H9 (cell line): ENCODE data around the gene TTC21B. TPM values are rescaled to one million over a fixed set of nuclear protein-coding genes. Genes with fewer than 3 reads are reported as not detected.

Source experiments
- DNase-seq: peaks from one replicate; pipeline ENCODE4 v3.0.0-alpha.2; 2017
- H2AFZ ChIP-seq: one replicate; pipeline ENCODE4 v1.6.1; 2013; ENCODE audit warnings: mild to moderate bottlenecking, low read length, control low read depth, moderate library complexity
- H2AK5ac ChIP-seq: 2 replicates; pipeline ENCODE4 v1.6.1; 2013; ENCODE audit warnings: low read length, control low read depth, mixed read lengths; ENCODE audit not compliant: insufficient read length
- H2BK120ac ChIP-seq: one replicate; pipeline ENCODE4 v1.6.1; 2013; ENCODE audit warnings: low read depth, mild to moderate bottlenecking, low read length, control low read depth, inconsistent platforms; ENCODE audit not compliant: poor library complexity, severe bottlenecking
- H2BK12ac ChIP-seq: 2 replicates; pipeline ENCODE4 v1.6.1; 2013; ENCODE audit warnings: low read length, control low read depth, mixed read lengths, low read depth; ENCODE audit not compliant: insufficient read length
- H2BK15ac ChIP-seq: 2 replicates; pipeline ENCODE4 v1.6.1; 2013; ENCODE audit warnings: low read depth, low read length, control low read depth
- H2BK20ac ChIP-seq: one replicate; pipeline ENCODE4 v1.6.1; 2013; ENCODE audit warnings: low read depth, mild to moderate bottlenecking, low read length, control low read depth, inconsistent platforms; ENCODE audit not compliant: poor library complexity, severe bottlenecking
- H2BK5ac ChIP-seq: 2 replicates; pipeline ENCODE4 v1.6.1; 2013; ENCODE audit warnings: low read length, control low read depth, mixed read lengths; ENCODE audit not compliant: insufficient read length
- H3K14ac ChIP-seq: 2 replicates; pipeline ENCODE4 v1.6.1; 2013; ENCODE audit warnings: low read length, control low read depth; ENCODE audit not compliant: insufficient read depth
- H3K18ac ChIP-seq: 2 replicates; pipeline ENCODE4 v1.6.1; 2013; ENCODE audit warnings: low read depth, mild to moderate bottlenecking, mixed read lengths, low read length, control low read depth; ENCODE audit not compliant: insufficient read length
- H3K23ac ChIP-seq: 2 replicates; pipeline ENCODE4 v1.6.1; 2013; ENCODE audit warnings: low read length, control low read depth, mixed read lengths, low read depth; ENCODE audit not compliant: insufficient read length
- H3K23me2 ChIP-seq: 2 replicates; pipeline ENCODE4 v1.6.1; 2013; ENCODE audit warnings: low read depth, mild to moderate bottlenecking, mixed read lengths, low read length, control low read depth; ENCODE audit not compliant: insufficient read length, poor library complexity, severe bottlenecking
- H3K27ac ChIP-seq: 2 replicates; pipeline ENCODE4 v1.5.1; 2013; ENCODE audit warnings: low read length, control low read depth, mixed read lengths, low read depth; ENCODE audit not compliant: insufficient read length
- H3K27me3 ChIP-seq: 2 replicates; pipeline ENCODE4 v1.6.1; 2013; ENCODE audit warnings: low read length, control low read depth, inconsistent platforms; ENCODE audit not compliant: insufficient read depth
- H3K4ac ChIP-seq: 2 replicates; pipeline ENCODE4 v1.6.1; 2013; ENCODE audit warnings: low read depth, mild to moderate bottlenecking, control low read depth, inconsistent platforms, low read length, moderate library complexity
- H3K4me1 ChIP-seq: 2 replicates; pipeline ENCODE4 v1.6.1; 2013; ENCODE audit warnings: low read length, control low read depth, inconsistent platforms; ENCODE audit not compliant: insufficient read depth
- H3K4me2 ChIP-seq: 2 replicates; pipeline ENCODE4 v1.6.1; 2013; ENCODE audit warnings: low read length, control low read depth, mixed read lengths; ENCODE audit not compliant: insufficient read length, insufficient read depth
- H3K56ac ChIP-seq: 2 replicates; pipeline ENCODE4 v1.6.1; 2013; ENCODE audit warnings: low read depth, mild to moderate bottlenecking, mixed read lengths, low read length, control low read depth; ENCODE audit not compliant: insufficient read length
- H3K79me1 ChIP-seq: 2 replicates; pipeline ENCODE4 v1.6.1; 2013; ENCODE audit warnings: low read depth, mild to moderate bottlenecking, moderate library complexity, low read length, control low read depth, inconsistent platforms; ENCODE audit not compliant: insufficient read depth, poor library complexity, severe bottlenecking
- H3K79me2 ChIP-seq: 2 replicates; pipeline ENCODE4 v1.6.1; 2013; ENCODE audit warnings: low read length, control low read depth, inconsistent platforms; ENCODE audit not compliant: insufficient read depth
- H3K9ac ChIP-seq: 2 replicates; pipeline ENCODE4 v1.6.1; 2013; ENCODE audit warnings: low read length, control low read depth, mixed read lengths; ENCODE audit not compliant: insufficient read length; ENCODE audit errors: extremely low read depth
- H3K9me3 ChIP-seq: one replicate; pipeline ENCODE4 v1.6.1; 2013; ENCODE audit warnings: low read depth, low read length, inconsistent platforms; ENCODE audit not compliant: control insufficient read depth
- H3T11ph ChIP-seq: one replicate; pipeline ENCODE4 v1.6.1; 2013; ENCODE audit warnings: mild to moderate bottlenecking, low read length, control low read depth, inconsistent platforms
- H4K20me1 ChIP-seq: one replicate; pipeline ENCODE4 v1.6.1; 2013; ENCODE audit not compliant: control insufficient read depth, insufficient read length, insufficient read depth
- H4K5ac ChIP-seq: 2 replicates; pipeline ENCODE4 v1.6.1; 2013; ENCODE audit warnings: low read depth, mild to moderate bottlenecking, mixed read lengths, low read length, control low read depth; ENCODE audit not compliant: insufficient read length
- H4K8ac ChIP-seq: replicated peaks from 2 replicates; pipeline ENCODE4 v1.6.1; 2013; ENCODE audit warnings: low read length, control low read depth, mixed read lengths, low read depth; ENCODE audit not compliant: insufficient read length
- H4K91ac ChIP-seq: 2 replicates; pipeline ENCODE4 v1.6.1; 2013; ENCODE audit warnings: low read depth, mild to moderate bottlenecking, moderate library complexity, mixed read lengths, low read length, control low read depth; ENCODE audit not compliant: insufficient read length
- H3K27ac Mint-ChIP-seq, 3 experiments: 2 replicates in 2 of 3; 3 replicates in 1 of 3; pipeline ENCODE4 v1.8.0; 2020 to 2021; ENCODE audit warnings: mixed read lengths in 3 of 3, mild to moderate bottlenecking in 1 of 3, moderate library complexity in 1 of 3
- H3K27me3 Mint-ChIP-seq: 2 replicates; pipeline ENCODE4 v1.8.0; 2021; ENCODE audit warnings: low read depth, mild to moderate bottlenecking, moderate library complexity, mixed read lengths
- H3K36me3 Mint-ChIP-seq, 3 experiments: 2 replicates in 2 of 3; 3 replicates in 1 of 3; pipeline ENCODE4 v1.8.0; 2020 to 2021; ENCODE audit warnings: low read depth in 3 of 3, mixed read lengths in 3 of 3; ENCODE audit not compliant: insufficient read depth in 1 of 3
- H3K4me1 Mint-ChIP-seq, 2 experiments: 2 replicates each; pipeline ENCODE4 v1.8.0; 2020; ENCODE audit warnings: mixed read lengths in 2 of 2
- H3K4me3 Mint-ChIP-seq, 2 experiments: 2 replicates in 1 of 2; 3 replicates in 1 of 2; pipeline ENCODE4 v1.8.0; 2020 to 2021; ENCODE audit warnings: mild to moderate bottlenecking in 2 of 2, mixed read lengths in 2 of 2, moderate library complexity in 1 of 2
- H3K9me3 Mint-ChIP-seq, 2 experiments: 2 replicates in 1 of 2; 3 replicates in 1 of 2; pipeline ENCODE4 v1.8.0; 2020; ENCODE audit warnings: mild to moderate bottlenecking in 2 of 2, mixed read lengths in 2 of 2, moderate library complexity in 1 of 2
- CTCF ChIP-seq: fragments of 200-600 bp; sonication (generic); conservative IDR thresholded peaks from 3 replicates; pipeline ENCODE4 v1.8.0; 2021; ENCODE audit warnings: antibody characterized with exemption, mild to moderate bottlenecking
- WGBS: extraction: QIAGEN DNeasy Blood & Tissue Kit; methylation state at CpG from one replicate; pipeline ENCODE4 v1.1.7; 2013; ENCODE audit warnings: missing lambda C conversion rate, low lambda C conversion rate, mixed read lengths; ENCODE audit not compliant: insufficient read length; ENCODE audit errors: extremely low coverage; 5-methylcytosine and 5-hydroxymethylcytosine counted together
- total RNA-seq: library from RNA; stranded (reverse); gene quantifications from 2 replicates; pipeline ENCODE4 v1.2.1, GENCODE V29; 2021

TTC21B gene
- total RNA-seq, 1 experiment from 2014 or later, result 16.6 TPM

DNA sequence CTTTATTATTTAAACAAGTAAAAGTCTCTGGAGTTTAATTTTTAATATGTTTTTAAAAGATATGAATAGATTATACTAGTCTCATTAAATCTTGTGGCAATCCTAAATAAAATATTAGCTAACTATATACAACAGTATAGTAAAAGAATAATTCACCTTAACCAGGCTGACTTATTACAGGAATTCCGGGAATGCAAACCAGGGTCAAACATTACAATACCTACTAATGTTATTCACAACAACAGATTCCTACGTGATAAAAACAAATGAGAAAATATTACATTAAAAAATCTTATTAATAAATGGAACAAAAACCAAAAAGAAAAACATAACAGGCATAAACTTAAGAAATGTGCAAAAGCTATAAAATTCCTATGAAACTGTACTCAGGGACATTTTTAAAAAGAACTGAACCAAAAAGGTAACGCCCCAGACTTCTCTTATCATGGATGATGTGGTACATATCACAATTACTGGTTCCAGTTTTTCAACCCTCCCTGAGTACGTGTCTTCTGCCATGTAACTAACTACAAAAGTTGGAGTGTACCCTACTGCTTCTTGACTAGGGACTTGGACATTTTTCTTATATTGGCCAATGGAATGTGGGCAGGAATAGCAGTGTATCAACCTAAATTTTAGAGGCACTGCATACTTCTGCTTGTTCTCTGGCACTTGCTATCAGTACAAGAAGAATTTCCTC is 20.2 kb downstream of the TTC21B start:
- H3K27ac Mint-ChIP-seq, result peak overlapping the region; percentile 17 to 78 (median 72); a peak in 4 of 7 replicates
- Histone ChIP-seq H3K18ac (no peak overlapping the region), H3T11ph (no peak overlapping the region), H3K9ac (no peak overlapping the region), H2BK120ac (no peak overlapping the region), H4K20me1 (no peaks in the 10 kb centered on the region), H3K79me2 (no peaks in the 10 kb centered on the region), H3K9me3 (no peaks in the 10 kb centered on the region), H3K56ac (no peak overlapping the region), H3K27me3 (no peaks in the 10 kb centered on the region), H2BK5ac (peak overlapping the region; percentile 41), H2BK15ac (no peak overlapping the region), H4K91ac (no peak overlapping the region), H3K4ac (no peak overlapping the region), H3K4me2 (no peak overlapping the region), H3K23me2 (no peaks in the 10 kb centered on the region), H2BK20ac (no peak overlapping the region), H4K5ac (no peak overlapping the region), H2AFZ (no peak overlapping the region), H3K27ac (peak overlapping the region; percentile 68), H2AK5ac (peak overlapping the region; percentile 93), H3K14ac (no peak overlapping the region), H2BK12ac (no peak overlapping the region), H3K23ac (no peak overlapping the region), H3K79me1 (no peaks in the 10 kb centered on the region), H3K4me1 (peaks cover 4% of the 10 kb centered on the region), H4K8ac (no peak overlapping the region)
- TF ChIP-seq CTCF, result no peak
- H3K27me3 Mint-ChIP-seq, result no peaks in the 10 kb centered on the region
- H3K36me3 Mint-ChIP-seq, result peaks cover 2 to 33% (median 30%) of the 10 kb centered on the region in 3 experiments; a peak in 5 of 7 replicates
- peaks cover 9 to 11% of the 10 kb centered on the region in 2 experiments for H3K4me1 Mint-ChIP-seq
- no CpG with 5 or more reads among the region's 4 CpGs for WGBS
- DNase-seq, result no peak
- no peak overlapping the region for H3K4me3 Mint-ChIP-seq
- H3K9me3 Mint-ChIP-seq, result no peaks in the 10 kb centered on the region
